HG02798 (cell line): ENCODE data around the gene UBE3C.
"Not testable (repeated sequence)": the region's sequence is repeated elsewhere in the genome, so short reads cannot be mapped to it uniquely, and the experiment has no call there.

Experiments
- ATAC-seq: cut with Tn5 transposase; IDR thresholded peaks from one replicate; pipeline ENCODE4 v1.9.1; 2021; ENCODE audit warnings: mild to moderate bottlenecking; ENCODE audit not compliant: unreplicated experiment, poor library complexity

Gene UBE3C

GRCh38 chr7:157268540-157268939 lies 129.8 kb downstream of the UBE3C start:
- ATAC-seq, result no peak

- ATAC-seq, result no peak
Measured at GRCh38 chr7:157269341-157270059, 130.8 kb downstream of the UBE3C start.

DNA sequence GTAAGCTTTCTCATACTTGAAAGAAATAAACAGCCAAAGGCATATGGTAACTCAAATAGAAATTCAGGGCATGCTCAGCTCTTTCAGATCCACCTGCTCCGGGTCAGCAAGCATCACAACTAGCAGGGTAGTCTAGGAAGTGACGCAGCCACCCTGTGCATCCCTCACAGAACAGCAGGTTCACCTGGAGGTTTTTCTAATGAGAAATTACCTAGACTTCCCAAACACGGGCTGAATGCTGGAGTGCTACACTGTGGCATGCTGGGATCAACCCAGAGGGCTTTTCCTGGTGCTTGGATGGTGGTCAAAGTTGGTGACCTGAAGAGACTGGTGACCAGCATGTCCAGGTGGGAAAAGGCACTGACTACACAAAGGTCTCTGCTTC lies 131.3 kb downstream of the UBE3C start:
- ATAC-seq, result no peak

GRCh38 chr7:157271315-157271990 lies 132.7 kb downstream of the UBE3C start:
- ATAC-seq, result no peak

GRCh38 chr7:157271991-157272324 lies 133.2 kb downstream of the UBE3C start:
- ATAC-seq, result no peak

DNA sequence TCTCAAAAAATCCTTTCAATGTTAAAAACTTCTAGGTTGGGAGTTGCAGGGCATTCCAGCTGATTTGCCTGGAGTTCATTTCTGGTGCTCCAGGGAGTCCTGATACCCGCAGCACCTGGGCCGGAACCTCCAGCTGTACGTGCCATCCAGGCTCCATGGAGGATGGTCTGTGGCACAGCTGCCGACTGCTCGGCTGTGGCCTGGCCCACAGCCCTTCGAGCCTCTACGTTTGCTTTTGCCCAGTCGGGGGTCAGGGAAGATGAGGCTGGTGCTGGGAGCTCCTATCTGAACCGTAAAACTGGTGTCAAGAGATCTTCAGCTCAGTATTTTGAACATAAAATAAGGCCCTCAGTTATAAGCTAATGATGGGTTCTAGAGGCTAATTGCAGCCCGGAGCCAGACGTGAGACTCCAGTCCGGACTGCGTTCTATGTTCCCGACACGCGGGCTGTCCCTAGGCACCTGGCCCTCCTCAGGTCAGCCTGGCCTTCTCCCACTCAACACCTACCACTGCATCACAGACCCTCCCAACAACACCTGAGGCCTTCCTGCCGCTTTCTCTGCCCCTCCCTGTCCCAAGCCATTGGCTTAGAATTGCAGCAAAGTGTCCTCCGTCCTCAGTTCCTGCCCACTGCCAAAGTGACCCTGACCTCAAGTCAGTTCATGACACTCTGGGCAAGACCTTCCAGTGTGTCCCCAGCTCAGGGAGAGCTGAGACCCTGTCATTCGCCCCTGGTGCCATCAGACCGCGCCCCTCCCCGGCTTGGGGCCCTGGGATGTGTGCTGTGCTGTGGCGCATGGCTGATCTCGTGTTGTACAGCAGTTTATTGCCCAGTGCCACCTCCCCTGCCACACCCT lies 133.9 kb downstream of the UBE3C start:
- no peak for ATAC-seq

GRCh38 chr7:157273208-157274093 lies 134.7 kb downstream of the UBE3C start:
- ATAC-seq, result peak; percentile 83

GRCh38 chr7:157274094-157274634 lies 135.4 kb downstream of the UBE3C start:
- ATAC-seq, result not testable (repeated sequence)

DNA sequence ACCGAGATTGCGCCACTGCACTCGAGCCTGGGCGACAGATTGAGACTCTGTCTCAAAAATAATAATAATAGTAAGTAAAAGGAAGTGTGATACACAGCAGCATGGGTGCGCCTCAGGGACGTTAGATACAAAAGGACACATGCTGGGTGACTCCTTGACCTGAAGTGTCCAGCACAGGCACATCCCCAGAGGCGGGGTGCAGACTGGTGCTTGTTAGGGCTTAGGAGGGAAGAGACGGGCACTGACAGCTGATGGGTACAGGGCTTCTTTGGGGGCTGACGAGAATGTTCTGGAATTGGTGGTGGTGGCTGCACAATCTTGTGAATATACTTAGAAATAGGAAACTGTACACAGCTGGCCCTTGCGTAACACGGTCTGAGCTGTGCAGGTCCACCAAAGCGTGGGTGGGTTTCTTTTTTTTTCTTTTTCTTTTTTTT lies 136.3 kb downstream of the UBE3C start:
- ATAC-seq, result no peak

GRCh38 chr7:157276091-157276561 lies 137.4 kb downstream of the UBE3C start:
- ATAC-seq, result no peak

DNA sequence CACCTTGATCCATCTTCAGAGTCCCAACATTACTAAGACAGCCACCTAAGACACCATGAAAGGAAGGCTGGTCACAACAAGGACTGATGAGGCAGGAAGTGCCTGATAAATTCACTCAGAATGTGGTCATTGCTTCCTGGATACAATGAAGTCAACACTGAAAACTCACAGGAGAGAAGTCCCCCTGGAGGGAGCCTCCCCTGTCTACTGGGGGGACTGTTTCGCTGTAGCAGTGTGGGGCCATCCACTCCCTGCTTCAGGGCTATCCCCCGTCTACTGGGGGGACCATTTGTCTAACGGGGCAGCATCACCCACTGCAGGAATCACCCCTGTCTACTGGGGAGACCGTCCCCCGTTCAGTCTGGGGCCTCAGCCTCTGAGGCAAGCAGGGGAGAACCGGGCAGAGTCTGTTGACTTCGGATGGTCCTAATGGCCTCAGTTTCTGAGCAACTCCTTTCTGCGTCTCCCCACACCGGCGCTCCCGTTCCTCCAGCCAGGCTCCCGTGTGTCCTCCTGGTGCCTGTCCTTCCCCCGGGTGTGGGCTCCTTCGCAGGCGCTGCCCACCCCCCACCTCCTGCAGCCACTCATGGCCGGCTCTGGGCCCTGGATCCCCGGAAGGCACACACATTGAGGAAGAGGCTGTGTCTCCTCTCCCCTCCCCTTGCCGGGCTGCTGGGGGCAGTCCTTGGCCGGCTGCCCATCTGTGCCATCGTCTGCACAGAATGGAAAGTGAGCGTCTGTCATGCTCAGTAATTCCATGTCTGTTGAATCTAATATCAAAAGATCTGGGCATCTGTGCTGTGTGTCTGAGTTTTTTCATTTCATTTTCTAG lies 138.2 kb downstream of the UBE3C start:
- ATAC-seq, result no peak

- ATAC-seq, result not testable (repeated sequence)
Measured at GRCh38 chr7:157277568-157277967, 138.8 kb downstream of the UBE3C start.

- ATAC-seq, result no peak
Measured at GRCh38 chr7:157278167-157278790, 139.6 kb downstream of the UBE3C start.

DNA sequence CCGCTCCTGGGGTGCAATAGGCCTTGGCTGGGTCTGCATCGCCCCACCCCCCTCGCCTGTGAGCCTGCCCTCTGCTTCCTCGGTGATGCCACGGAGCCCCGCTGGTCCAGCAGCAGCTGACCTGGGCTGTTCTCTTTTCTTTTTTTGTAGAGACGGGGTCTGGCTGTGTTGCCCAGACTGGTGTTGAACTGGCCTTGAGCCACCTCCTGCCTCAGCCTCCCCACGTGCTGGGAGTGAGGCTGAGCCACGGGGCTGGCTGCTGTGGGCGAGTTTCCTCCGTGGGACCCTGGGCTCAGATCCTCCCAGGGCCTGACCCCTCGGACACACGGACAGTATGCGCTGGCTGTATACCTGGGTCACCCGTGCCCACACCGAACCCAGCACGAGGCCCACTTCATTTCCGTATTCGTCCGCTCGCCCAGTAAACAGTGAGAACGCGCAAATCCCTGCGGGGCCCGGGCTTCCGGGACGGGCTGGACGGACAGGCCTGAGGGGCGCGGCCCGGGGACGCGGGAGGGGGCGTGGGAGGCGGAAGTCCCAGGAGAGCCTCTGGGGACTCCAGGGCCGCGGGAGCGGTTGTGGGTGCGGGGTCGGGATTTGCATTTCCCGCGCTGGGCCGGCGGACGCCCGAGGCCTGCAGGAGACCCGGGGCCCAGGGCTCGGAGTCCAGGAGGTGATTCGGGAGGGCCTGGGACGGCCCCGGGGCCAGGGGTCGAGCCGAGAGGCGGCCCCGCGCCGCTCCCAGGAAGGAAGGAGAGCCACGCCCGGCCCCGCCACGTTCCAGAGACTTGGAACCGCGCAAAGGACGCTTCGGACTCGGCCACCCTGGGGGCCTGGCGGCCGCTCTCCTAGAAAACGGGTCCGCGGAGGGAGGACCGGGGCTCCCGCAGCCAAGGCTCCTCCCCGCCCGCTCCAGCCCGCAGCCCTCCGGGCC lies 140.3 kb downstream of the UBE3C start:
- ATAC-seq, result peak; percentile 79

- no peak for ATAC-seq
Measured at GRCh38 chr7:157279741-157280215, 141.1 kb downstream of the UBE3C start.

DNA sequence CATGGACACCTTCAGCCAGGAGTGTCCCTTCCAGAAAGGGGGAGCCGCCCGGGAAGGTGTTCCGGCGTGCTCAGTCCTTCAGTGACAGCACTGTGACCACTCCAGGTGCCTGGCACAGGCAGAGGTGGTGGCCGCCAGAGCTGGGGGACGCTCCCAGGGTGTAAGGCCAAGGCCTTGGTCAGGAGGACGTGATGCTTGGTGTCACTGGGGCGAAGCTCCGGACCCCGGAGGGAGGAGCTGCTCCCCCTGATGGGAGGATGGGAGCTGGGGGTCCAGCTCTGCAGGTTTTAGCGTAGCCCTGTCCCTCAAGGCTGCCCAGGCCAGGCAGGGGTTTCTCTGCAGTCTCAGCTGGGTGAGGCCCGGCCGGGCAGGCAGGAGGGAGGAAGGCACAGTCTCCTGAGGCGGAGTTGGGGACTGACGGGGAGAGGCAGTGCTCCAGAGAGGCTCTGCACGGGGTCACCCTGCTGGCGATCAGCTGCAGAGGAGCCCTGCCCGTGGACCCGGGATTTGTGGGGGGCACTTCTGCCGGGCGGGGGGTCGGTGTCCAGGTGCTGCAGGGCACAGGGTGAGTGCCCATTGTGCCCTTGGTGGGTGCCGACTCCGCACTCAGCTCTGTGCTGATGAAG lies 141.6 kb downstream of the UBE3C start:
- no peak for ATAC-seq
